GM21367 (cell line): ENCODE data around the gene SELENON.

Source experiments
- ATAC-seq: cut with Tn5 transposase; IDR thresholded peaks from one replicate; pipeline ENCODE4 v1.9.1; 2021; ENCODE audit not compliant: unreplicated experiment

The SELENON gene

DNA sequence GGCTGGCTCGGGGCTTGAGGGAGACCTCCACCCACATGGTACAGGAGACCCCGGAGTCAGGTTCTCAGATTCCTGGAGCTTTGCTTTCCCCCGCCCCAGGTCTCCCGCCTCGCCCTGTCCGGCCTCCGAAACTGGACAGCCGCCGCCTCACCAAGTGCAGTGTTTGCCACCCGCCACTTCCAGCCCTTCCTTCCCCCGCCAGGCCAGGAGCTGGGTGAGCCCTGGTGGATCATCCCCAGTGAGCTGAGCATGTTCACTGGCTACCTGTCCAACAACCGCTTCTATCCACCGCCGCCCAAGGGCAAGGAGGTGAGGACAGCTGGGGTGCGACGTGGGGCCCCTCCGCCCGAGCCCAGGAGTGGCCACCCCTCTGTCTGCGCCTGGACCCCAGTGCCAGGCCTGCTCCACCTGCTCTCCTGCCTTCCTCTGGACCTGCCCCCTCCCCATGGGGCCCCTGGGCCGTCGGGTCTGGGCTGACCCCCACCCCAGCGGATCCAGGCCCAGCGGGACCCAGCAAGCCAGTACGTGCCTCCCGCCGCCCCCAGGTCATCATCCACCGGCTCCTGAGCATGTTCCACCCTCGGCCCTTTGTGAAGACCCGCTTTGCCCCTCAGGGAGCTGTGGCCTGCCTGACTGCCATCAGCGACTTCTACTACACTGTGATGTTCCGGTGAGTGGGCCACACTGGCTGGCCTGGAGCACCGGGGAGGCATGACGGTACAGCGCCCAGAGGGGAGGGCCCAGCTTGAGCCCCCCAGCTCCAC is 8.7 kb downstream of the SELENON start:
- no peak for ATAC-seq

- ATAC-seq: no peak
Observed at GRCh38 chr1:25809283-25809926, 9.4 kb downstream of the SELENON start.

DNA sequence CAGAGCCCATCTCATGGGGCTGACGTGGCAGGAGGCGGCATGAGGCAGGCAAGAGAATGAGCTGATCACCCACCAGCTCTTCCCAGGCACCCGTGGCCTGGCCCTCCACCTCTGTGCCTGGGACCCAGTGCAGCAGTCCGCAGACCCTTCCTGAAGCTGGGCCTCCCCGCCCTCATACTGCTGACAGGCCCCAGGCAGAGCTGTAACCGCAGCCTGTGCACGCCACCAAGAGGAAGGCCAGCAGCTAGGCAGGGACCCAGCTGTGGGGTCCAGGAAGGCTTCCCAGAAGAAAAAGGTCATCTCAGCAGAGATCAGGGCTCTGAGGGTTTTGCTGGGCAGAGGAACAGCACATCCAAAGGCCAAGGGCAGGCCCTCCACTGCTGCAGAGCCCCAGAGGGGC is 9.9 kb downstream of the SELENON start:
- no peak for ATAC-seq

DNA sequence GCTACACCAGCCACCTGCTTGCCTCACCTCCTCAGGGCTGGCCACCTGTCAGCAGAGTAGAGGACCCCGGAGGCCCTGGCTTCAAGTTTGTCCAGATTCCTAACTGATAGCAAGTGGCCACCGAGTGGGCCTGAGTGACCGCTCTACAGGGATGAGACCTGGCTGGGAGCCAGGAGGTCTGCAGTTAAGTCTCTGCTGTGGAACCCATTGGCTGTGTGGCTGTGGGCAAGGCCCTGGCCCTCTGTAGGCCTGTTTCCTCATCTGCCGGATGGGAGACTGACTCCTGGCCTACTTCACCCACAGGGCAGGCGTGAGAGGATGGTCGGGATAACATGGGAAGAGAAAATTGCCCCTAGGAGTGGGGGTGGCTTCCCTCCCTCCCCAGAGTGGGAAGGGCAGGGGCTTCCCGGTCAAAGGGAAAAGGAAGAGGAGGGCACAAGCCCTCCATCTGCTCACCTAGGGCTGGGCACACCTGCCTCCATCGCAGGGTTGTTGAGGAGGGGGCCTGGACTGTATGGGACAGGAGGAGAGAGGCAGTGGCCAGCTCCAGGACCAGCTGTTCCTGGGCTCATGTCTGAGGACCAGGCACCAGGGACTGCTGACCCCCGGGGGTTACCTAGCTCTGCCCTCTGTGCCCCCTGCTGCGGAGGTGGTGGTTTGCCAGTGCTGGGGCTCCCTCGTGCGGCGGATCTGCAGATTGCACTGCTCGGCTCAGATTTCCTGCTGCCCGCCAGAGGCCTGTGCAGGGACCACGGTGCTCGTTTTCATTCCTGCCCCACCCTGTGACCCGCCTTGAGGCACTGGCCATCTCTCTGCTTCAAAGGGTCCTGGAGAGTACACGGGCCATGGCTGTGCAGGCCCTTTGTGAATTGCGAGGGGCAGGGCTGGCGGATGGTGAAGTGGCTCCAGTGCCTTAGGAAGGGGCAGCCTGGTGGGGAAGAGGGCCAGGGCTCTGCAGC is 10.6 kb downstream of the SELENON start:
- no peak for ATAC-seq

DNA sequence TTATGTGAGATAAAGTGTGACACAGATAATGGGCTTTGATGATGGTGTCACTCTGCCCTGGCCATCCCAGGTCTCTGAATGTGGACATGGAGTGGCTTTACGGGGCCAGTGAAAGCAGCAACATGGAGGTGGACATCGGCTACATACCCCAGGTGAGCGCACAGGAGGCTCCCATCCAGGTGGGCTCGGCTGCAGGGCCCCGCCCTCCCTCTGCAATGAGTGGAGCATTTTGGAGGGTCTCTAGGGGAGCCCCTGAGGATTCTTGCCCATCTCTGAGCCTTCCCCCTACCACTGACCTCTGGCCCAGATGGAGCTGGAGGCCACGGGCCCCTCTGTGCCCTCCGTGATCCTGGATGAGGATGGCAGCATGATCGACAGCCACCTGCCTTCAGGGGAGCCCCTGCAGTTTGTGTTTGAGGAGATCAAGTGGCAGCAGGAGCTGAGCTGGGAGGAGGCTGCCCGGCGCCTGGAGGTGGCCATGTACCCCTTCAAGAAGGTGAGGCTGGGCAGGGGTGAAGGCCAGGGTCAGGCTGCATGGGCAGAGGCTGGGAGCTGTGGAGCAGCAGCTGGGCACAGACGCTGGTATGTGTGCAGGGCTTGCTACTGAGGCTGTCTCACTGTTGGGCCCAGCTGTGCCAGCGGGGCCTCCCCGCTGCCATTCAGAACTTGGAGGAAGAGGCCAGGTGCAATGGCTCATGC is 11.5 kb downstream of the SELENON start:
- no peak for ATAC-seq

DNA sequence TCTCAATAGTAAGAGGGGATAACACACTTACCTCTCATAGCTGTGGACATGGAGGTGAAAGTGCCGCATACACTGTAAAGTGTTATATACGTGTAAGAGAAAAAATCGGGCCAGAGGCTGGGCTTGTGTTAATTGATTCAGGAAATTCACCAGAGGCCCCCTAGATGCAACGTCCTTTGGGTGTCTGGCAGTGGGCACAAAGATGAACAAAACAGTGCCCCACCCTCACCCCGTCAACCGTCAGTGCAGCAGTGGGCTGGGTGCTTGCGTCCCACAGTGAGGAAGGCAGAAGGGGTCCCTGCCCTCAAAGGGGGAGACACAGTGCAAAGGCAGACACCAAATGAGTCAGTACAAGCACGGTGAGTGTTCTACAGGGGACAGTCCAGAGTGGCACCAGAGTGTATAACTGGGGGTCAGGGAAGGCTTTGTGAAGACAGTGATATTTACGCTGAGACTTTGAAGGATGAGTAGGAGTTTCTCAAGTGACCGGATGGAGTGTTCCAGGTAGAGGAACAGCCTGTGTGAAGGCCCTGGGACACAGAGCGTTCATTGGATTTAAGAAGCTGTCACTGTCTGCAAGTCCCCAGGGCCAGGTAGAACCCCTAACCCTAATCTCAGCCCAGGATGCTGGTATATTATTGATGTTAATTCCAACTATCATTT is 13.2 kb downstream of the SELENON start:
- no peak for ATAC-seq

DNA sequence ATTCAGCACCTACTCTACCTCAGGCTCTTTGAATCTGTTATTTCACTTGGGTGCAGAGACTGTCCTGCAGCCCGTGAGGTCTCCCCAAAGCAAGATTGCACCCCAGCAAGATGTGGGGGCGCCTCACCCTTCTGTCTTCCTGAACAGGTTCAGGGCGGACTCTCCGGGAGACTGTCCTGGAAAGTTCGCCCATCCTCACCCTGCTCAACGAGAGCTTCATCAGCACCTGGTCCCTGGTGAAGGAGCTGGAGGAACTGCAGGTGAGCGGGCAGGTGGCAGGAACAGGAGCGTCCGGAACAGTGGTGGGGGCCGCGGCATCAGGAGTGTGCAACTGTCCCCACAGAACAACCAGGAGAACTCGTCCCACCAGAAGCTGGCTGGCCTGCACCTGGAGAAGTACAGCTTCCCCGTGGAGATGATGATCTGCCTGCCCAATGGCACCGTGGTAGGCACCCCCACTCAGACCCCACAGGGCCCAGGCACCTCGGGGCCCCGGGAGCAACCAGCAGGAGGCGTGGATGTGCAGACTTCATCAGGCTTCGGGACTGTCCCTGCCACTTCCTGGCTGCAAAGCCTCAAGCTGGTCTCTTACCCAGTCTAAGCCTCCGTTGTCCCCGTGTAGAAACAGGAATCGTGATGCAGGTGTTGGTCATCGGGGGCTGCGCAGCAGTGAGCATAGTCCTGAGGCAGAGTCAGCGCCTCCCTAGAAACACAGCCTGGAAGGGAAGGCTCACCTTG is 13.9 kb downstream of the SELENON start:
- no peak for ATAC-seq

DNA sequence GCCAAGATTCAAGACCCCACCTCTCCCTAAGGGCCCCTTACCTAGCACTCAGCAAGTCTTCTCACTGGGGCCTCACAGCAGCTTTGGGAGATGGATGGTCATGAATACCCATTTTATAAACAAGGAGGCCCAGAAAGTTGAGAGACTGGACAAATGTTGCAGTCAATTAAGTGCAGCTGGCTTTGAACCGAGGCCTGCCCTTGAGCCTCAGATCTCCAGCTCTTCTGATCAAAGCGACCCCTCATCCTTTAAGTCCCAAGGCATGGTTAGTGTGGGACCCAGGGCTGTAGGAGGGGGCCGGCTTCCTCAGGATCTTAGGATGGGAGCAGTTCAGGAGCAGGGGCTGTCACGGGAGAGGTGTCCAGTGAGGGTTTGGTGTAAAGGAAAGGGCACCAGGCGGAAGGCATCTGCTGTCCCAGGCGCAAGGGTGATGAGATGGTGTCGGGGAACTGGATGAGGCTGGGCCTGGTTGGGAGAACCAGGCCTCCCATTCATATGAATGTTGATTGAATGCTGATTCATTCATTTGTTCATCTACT is 14.6 kb downstream of the SELENON start:
- no peak for ATAC-seq

DNA sequence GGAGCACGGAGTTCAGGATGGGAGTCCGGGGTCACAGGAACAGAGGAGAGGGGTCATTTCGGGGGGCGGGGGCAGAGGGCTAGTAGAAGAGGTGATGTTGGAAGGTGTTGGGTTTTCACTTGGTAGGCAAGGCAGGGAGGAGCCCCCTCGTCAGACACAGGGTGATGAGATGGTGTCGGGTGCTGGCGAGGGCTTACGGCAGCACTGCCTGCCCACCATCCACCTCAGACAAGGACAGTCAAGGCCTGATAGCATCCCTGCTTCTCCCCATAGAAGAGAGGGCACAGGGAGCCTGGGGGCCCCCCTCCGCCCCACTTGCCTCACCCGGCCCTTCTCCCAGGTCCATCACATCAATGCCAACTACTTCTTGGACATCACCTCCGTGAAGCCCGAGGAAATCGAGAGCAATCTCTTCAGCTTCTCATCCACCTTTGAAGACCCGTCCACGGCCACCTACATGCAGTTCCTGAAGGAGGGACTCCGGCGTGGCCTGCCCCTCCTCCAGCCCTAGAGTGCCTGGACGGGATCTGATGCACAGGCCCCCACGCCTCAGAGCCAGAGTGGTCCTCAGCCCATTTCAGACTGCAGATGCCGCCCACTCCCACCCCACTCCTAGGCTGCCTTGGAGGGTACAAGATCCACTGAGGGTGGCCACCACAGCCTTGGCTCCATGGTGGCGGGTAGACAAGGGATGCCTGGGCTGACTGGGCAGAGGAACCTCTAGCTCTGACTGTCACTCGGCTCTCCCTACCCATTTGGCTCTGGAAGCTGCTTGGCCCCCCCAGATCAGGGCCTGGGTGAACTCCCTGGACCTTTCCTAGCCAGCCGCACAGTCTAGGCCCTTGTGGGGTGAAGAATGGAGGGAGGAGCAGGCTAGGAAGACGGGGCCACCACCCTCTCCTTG is 15.5 kb downstream of the SELENON start:
- no peak for ATAC-seq

DNA sequence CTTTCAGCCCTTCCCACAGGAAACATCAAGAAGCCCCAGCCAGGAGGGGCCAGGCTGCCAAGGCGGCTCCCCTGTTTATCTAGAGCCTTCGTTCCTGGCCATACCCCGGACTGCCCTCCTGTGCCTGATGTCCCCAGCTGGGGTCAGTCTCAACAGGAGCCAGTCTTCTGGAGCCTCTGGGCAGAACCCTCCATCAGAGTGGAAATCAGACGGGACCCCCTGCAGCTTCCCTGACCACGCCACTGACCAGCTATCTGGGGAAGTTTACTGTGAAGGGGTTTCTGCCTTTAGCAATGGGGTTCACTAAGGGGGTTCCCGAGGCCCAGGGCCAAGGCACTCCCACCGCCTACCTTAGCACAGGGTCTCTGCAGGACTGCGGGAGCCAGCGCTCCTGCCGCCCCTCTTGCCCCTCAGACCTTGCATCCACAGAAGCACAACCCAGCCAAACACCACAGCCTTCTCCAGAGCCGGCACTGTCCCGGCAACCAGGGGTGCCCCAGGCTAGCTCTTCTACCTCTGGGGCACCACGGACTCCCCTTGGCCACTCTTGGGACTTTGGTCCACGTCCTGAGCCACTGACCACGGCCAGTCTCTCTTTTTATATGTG is 16.2 kb downstream of the SELENON start:
- no peak for ATAC-seq

DNA sequence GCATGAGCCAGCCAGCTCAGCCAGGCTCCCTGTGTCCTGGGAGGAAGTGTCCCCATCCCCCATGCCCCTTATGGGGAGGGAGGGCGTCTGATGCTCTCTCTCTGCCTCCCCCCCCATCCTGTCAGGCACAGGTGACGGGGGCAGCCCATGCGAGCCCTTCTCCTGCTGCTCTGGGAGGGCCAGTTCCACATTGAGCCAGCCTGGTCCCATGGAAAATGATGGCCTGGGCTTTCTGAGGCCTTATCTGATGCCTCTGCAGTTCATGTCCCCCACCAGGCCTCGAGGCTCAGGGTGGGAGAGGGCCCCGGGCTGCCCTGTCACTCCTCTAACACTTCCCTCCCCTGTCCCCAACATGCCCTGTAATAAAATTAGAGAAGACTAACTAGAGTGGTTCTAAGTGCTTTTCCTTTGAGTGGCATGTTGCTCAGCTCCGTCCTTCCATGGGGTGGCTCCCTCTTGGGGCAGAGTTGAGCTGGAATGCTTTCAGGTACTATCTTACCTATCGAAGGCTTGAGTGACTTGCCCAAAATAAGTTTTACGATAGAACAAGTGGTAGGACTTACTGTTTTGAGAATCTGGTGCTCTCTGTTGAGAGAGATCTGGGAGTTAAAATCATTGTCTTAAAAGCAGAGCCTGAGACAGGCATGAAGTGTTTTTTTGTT is 18.0 kb downstream of the SELENON start:
- no peak for ATAC-seq

DNA sequence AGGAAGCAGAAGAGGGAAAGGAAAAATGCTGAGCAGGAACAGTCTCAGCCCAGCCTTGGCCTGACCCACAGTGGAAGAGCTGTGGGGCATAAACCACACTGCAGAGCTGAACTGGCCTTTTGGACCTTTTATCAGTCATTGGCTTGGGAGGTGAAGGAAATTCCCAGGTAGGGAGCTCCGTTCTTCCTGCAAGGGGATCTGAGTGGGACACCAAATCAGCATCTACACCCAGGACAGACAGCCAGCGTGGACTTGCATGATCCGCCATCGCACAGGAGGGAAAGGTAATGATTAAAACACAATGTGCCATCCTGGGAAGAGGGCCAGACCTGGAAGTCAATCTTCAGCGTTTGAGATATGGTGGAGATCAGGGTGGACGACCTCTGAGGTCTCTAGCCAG is 18.6 kb downstream of the SELENON start:
- ATAC-seq: no peak

- peak; percentile 62 for ATAC-seq
Observed at GRCh38 chr1:25819491-25820246, 19.7 kb downstream of the SELENON start, which contains the start of gene MTFR1L. Gene MTFR1L (plus strand): TSS chr1:25819954. CDS start chr1:25823105, 3,151 bp downstream.

DNA sequence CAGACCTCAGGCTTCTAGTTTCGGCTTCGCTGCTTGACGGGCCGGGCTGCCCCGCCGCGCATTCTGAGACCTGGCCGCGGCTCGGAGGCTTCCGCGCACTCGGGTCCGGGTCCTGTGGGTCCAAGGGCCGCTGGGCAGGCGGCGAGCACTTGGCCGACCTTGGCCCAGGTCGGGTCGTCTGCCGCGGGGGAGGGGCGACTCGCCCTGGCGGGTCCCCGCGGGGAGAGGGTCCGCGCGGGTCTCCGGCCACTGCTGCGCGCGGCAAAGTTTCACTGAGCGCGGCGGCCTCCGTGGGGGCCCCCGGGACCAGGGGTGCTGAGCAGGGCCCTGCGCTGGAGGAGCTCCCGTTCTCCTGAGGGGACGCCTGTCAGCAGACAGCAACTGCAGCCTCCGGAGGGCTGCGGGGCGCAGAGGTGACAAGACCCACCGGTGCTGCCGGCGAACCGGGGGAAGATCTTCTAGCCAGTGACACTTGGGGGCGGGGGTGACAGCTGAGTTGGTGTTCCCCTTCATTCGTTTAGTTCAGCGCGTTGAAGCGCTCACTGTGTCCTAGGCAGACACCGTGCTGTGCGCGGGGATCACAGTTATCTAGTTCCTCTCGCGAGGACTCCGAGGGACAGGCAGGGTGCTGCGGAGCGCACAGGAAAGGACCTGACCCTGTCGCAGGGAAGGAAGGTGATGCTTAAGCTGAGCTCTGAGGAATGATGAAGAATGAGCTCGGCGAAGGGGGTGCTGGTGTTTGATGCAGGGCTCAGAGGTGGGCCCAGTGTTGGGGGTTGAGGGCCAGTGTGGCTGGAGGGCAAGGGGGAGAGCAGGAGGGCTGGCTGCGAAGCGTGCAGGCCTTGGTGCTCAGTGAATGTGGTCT is 20.5 kb downstream of the SELENON start:
- ATAC-seq: peak; percentile 40

DNA sequence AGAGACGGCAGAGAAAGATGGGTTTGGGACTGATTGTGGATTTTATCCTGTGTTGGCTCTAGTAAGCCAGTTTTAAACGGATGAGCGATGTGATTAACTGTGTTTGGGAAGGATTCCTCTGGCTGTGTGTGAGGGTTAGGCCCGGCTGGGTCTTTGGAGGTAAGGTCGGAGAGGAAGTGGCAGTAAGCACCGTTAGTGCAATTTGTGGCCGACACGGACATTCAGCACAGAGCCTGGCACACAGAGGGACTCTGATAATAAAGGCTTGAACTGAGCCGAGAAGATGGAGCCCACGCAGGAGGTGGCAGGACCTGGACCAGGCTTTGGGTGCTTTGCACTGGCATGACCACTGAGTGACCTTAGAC is 21.1 kb downstream of the SELENON start:
- no peak for ATAC-seq

DNA sequence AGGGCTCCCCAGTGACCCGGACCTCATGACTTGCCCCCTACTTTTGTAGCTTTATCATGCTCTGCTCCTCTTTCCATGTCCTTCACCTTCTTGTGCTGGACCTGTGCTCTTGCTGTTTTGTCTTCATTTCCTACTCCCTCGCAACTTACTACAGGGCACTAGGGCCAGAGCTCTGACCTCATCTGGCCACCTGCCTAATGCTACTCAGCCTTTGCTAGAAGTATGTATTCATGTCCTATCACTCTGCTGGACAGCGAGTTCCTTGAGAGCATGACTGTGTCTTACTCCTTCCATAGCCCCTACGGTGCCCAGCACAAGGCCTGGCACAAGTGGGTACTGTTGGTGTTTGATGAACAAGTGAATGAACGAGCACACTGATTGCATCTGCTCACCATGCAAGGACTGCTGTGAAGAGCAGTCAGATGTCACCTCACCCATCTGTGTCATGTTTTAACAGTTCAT is 21.7 kb downstream of the SELENON start:
- ATAC-seq: no peak
